ENCODE data around the gene TMEM217.

- TF ChIP-seq CTCF (IDR thresholded peaks at IDR 0.05; ENCODE audit: insufficient read depth, low read length, poor library complexity, severe bottlenecking) = no peak
- TF ChIP-seq EZH2phosphoT487 (conservative IDR thresholded peaks at IDR 0.05; ENCODE audit: low read length) = no peak
Observed at GRCh38 chr6:37253486-37254007, 4.4 kb downstream of the TMEM217 start.

Data from SU-DHL-6 (cell line).